ENCODE results near the gene RIBC2. TPM values are rescaled to one million over a fixed set of nuclear protein-coding genes. Genes with fewer than 3 reads are reported as not detected.
"Not testable (repeated sequence)": the region's sequence is repeated elsewhere in the genome, so short reads cannot be mapped to it uniquely, and the experiment has no call there.

The RIBC2 gene
- total and polyA plus RNA-seq, 9 of the 15 experiments (the other 6 are each of a cell fraction or from before 2014, with no cell fraction given) = not detected

- POLR2A ChIA-PET = no interaction called here
- H3K4me3 ChIP-seq = no peak overlapping the region
- no peak for DNase-seq (ENCODE audit: extremely low read depth in 1 of 4, low spot score in 3 of 4)
- in situ Hi-C loops (cut with MboI) = no loop called here
- H3K9me1 ChIP-seq (ENCODE audit: control insufficient read depth, insufficient read depth, low read length) = no peaks in the 10 kb centered on the region
- CTCF ChIA-PET (ENCODE audit: low intra/inter-chr PET ratio) = no interaction called here
- no peaks in the 10 kb centered on the region for H3K36me3 ChIP-seq (ENCODE audit: control insufficient read depth, insufficient read depth, low read length)
- H3K27me3 ChIP-seq (ENCODE audit: control insufficient read depth in 2 of 2, insufficient read depth in 2 of 2, low read length in 2 of 2) = peaks cover 0 to 3% of the 10 kb centered on the region in 2 experiments; a peak in 2 of 5 replicates
- no peak overlapping the region for H3K9ac ChIP-seq (ENCODE audit: insufficient read depth in 1 of 2, low read depth in 2 of 2, low read length in 2 of 2)
- no peaks in the 10 kb centered on the region for H3K79me2 ChIP-seq (ENCODE audit: control insufficient read depth, insufficient read depth, low read length)
- BruUV-seq (replicated peaks) = no TSS peak
- FAIRE-seq = no peak
- H4K20me1 ChIP-seq (replicated peaks; ENCODE audit: control insufficient read depth, insufficient read depth, low read length) = no peaks in the 10 kb centered on the region
- TF ChIP-seq ADNP (tag; IDR thresholded peaks at IDR 0.05) (no peak), ZNF280A (IDR thresholded peaks at IDR 0.05; ENCODE audit: low read depth, partially characterized antibody) (peak; percentile 76), TRIM28 (IDR thresholded peaks at IDR 0.05) (0 out of 2 replicates have a peak, but pooled peaks have one; percentile 62), CBX3 (IDR thresholded peaks at IDR 0.05; ENCODE audit: borderline replicate concordance in 1 of 2, low read length in 2 of 2) (0 out of 3 replicates have a peak, but pooled peaks of 1 of the 2 experiments have one; percentile 32)
- 29% methylated on average over 3 of the region's 3 CpGs for WGBS (ENCODE audit: insufficient coverage, low coverage, missing lambda C conversion rate)
- H3K4me2 ChIP-seq (ENCODE audit: insufficient read depth, low read length) = no peak overlapping the region
- ATAC-seq = no peak
- H3K4me1 ChIP-seq (replicated peaks in 1 of 2; ENCODE audit: control insufficient read depth in 2 of 2, insufficient read depth in 2 of 2, low read length in 2 of 2) = no peaks in the 10 kb centered on the region
- H2AFZ ChIP-seq (ENCODE audit: low read depth, low read length) = no peak overlapping the region
- no peaks in the 10 kb centered on the region for H3K9me3 ChIP-seq (replicated peaks; ENCODE audit: control insufficient read depth, insufficient read depth, low read depth, low read length)
- no peak overlapping the region for H3K27ac ChIP-seq (ENCODE audit: extremely low read depth, low read depth, low read length)
- intact Hi-C loops (cut with micrococcal nuclease) = no loop called here
Measured at GRCh38 chr22:45366713-45367112, 46.8 kb upstream of the RIBC2 start.

DNA sequence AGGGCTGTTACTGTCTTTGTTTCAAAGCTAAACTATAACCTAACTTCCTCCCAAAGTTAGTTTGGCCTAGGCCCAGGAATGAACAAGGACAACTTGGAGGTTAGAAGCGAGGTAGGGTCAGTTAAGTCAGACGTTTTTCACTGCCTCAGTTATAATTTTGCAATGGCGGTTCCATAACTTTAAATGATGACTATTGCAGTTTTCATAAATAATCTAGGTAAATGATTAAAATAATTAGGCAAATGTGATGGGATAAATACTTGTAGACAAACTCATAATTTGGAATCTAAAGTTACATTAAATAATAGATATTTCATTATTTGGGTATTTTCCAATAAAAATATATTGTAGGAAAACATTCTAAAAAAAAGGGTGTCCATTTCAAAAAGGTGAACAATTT is 39.9 kb upstream of the RIBC2 start:
- FAIRE-seq; H3K4me2 ChIP-seq (ENCODE audit: insufficient read depth, low read length); intact Hi-C loops (cut with micrococcal nuclease): not testable (repeated sequence)

More for the DNA sequence above, 39.9 kb upstream of the RIBC2 start:
- WGBS (ENCODE audit: insufficient coverage, low coverage, missing lambda C conversion rate) = 3% methylated on average over 3 of the region's 3 CpGs
- POLR2A ChIA-PET; CTCF ChIA-PET (ENCODE audit: low intra/inter-chr PET ratio); H3K9me1 ChIP-seq (ENCODE audit: control insufficient read depth, insufficient read depth, low read length); H3K4me3 ChIP-seq; H3K27ac ChIP-seq (ENCODE audit: extremely low read depth, low read depth, low read length); DNase-seq (ENCODE audit: extremely low read depth in 1 of 4, low spot score in 3 of 4); BruUV-seq (replicated peaks); H3K36me3 ChIP-seq (ENCODE audit: control insufficient read depth, insufficient read depth, low read length); H3K27me3 ChIP-seq (ENCODE audit: control insufficient read depth in 2 of 2, insufficient read depth in 2 of 2, low read length in 2 of 2); H3K4me1 ChIP-seq (replicated peaks in 1 of 2; ENCODE audit: control insufficient read depth in 2 of 2, insufficient read depth in 2 of 2, low read length in 2 of 2); H3K9me3 ChIP-seq (replicated peaks; ENCODE audit: control insufficient read depth, insufficient read depth, low read depth, low read length); H4K20me1 ChIP-seq (replicated peaks; ENCODE audit: control insufficient read depth, insufficient read depth, low read length); H3K79me2 ChIP-seq (ENCODE audit: control insufficient read depth, insufficient read depth, low read length); ATAC-seq; H3K9ac ChIP-seq (ENCODE audit: insufficient read depth in 1 of 2, low read depth in 2 of 2, low read length in 2 of 2); in situ Hi-C loops (cut with MboI); H2AFZ ChIP-seq (ENCODE audit: low read depth, low read length): not testable (repeated sequence)
